Left ventricle myocardium inferior (tissue), 1 donor: ENCODE results near the gene CFAP300. TPM values are rescaled to one million over a fixed set of nuclear protein-coding genes. Genes with fewer than 3 reads are reported as not detected.

Source experiments
- DNase-seq: peaks from one replicate; pipeline ENCODE4 v3.0.0-alpha.2; 2020
- H3K27ac ChIP-seq: fragments of 200-600 bp; replicated peaks from 2 replicates; pipeline ENCODE4 v1.8.0; 2021
- H3K27me3 ChIP-seq: fragments of 200-600 bp; 2 replicates; pipeline ENCODE4 v1.8.0; 2021; ENCODE audit warnings: low read depth
- H3K36me3 ChIP-seq: fragments of 200-600 bp; 2 replicates; pipeline ENCODE4 v1.8.0; 2021
- H3K4me1 ChIP-seq: fragments of 200-600 bp; 2 replicates; pipeline ENCODE4 v1.8.0; 2021
- H3K4me3 ChIP-seq: fragments of 200-600 bp; 2 replicates; pipeline ENCODE4 v1.8.0; 2021; ENCODE audit warnings: mild to moderate bottlenecking, moderate library complexity
- H3K9me3 ChIP-seq: fragments of 200-600 bp; replicated peaks from 2 replicates; pipeline ENCODE4 v1.8.0; 2021
- CTCF ChIP-seq: fragments of 200-600 bp; IDR thresholded peaks from 2 replicates; pipeline ENCODE4 v1.8.0; 2021; ENCODE audit warnings: antibody characterized with exemption, mild to moderate bottlenecking, borderline replicate concordance
- intact Hi-C: fragments of 100-400 bp; cut with micrococcal nuclease; formaldehyde crosslinking; loops from one replicate; pipeline ENCODE4 v1.11.0; 2022
- total RNA-seq: library from RNA; stranded (reverse); fragmentation: NEBNext Ultra II Directional; extraction: Animal tissue kit (Norgen Biotek cat#: 25700); gene quantifications from one replicate; pipeline ENCODE4 v1.2.1, GENCODE V29; 2021
- donor health status: DM: no; HTN: yes; CAD: no; lungs with severe emphysema.

CFAP300 gene
- total RNA-seq, 1 donor from 2014 or later: 0.99 TPM

GRCh38 chr11:102007567-102008437, 39.4 kb upstream of the CFAP300 start:
- TF ChIP-seq CTCF: peak; percentile 71
- H3K27ac ChIP-seq: no peak overlapping the region

GRCh38 chr11:102010776-102011494, 36.3 kb upstream of the CFAP300 start:
- intact Hi-C loops: no loop called here
- TF ChIP-seq CTCF: no peak
- DNase-seq: peak; percentile 72
- Histone ChIP-seq H3K4me1 (peaks cover 15% of the 10 kb centered on the region), H3K4me3 (no peak overlapping the region), H3K27ac (no peak overlapping the region), H3K9me3 (no peaks in the 10 kb centered on the region), H3K27me3 (no peaks in the 10 kb centered on the region), H3K36me3 (no peaks in the 10 kb centered on the region)

More at GRCh38 chr11:102007567-102008437, 39.4 kb upstream of the CFAP300 start:
- Histone ChIP-seq H3K27me3 (no peaks in the 10 kb centered on the region), H3K9me3 (no peaks in the 10 kb centered on the region), H3K36me3 (no peaks in the 10 kb centered on the region), H3K4me1 (peaks cover 15% of the 10 kb centered on the region), H3K4me3 (no peak overlapping the region)
- DNase-seq: no peak
- intact Hi-C loops: loop anchor here (2.0 kb wide), 1 partner anchor 145 kb away; no protein-coding TSS in a partner anchor

- no peaks in the 10 kb centered on the region for H3K27me3 ChIP-seq
- H3K9me3 ChIP-seq: no peaks in the 10 kb centered on the region
- no peak overlapping the region for H3K27ac ChIP-seq
- peaks cover 12% of the 10 kb centered on the region for H3K4me1 ChIP-seq
- no peak overlapping the region for H3K4me3 ChIP-seq
- no peaks in the 10 kb centered on the region for H3K36me3 ChIP-seq
- no peak for DNase-seq
- TF ChIP-seq CTCF: no peak
- intact Hi-C loops: no loop called here
Observed at GRCh38 chr11:102012946-102013345, 34.3 kb upstream of the CFAP300 start.

GRCh38 chr11:102014756-102015155, 32.5 kb upstream of the CFAP300 start:
- Histone ChIP-seq H3K4me1 (peaks cover 12% of the 10 kb centered on the region), H3K27me3 (no peaks in the 10 kb centered on the region), H3K9me3 (no peaks in the 10 kb centered on the region), H3K4me3 (no peak overlapping the region), H3K27ac (no peak overlapping the region), H3K36me3 (no peaks in the 10 kb centered on the region)
- no peak for TF ChIP-seq CTCF
- no peak for DNase-seq
- intact Hi-C loops: no loop called here

- no peak for TF ChIP-seq CTCF
- Histone ChIP-seq H3K27me3 (no peaks in the 10 kb centered on the region), H3K9me3 (no peaks in the 10 kb centered on the region), H3K27ac (no peak overlapping the region), H3K4me1 (no peaks in the 10 kb centered on the region), H3K36me3 (no peaks in the 10 kb centered on the region), H3K4me3 (no peak overlapping the region)
- no peak for DNase-seq
- intact Hi-C loops: no loop called here
Observed at GRCh38 chr11:102017026-102017425, 30.2 kb upstream of the CFAP300 start.
